Medulla oblongata (tissue), 1 donor: ENCODE results near the gene UGT1A7.

Experiments
- DNase-seq: peaks from one replicate; pipeline ENCODE4 v3.0.0-alpha.2; 2015; ENCODE audit errors: extremely low spot score

Gene UGT1A7

GRCh38 chr2:233760043-233760442 is 78.3 kb downstream of the UGT1A7 start, which contains the start of gene UGT1A1:
Gene UGT1A1 (plus strand): TSS chr2:233760270. CDS start chr2:233760288, 18 bp downstream.
- DNase-seq = no peak

- DNase-seq = no peak
These were observed 79.5 kb downstream of the UGT1A7 start for GRCh38 chr2:233761040-233761769.

GRCh38 chr2:233764264-233764663 is 82.6 kb downstream of the UGT1A7 start:
- DNase-seq = no peak

GRCh38 chr2:233764761-233765160 is 83.1 kb downstream of the UGT1A7 start:
- DNase-seq = no peak

GRCh38 chr2:233766416-233766815 is 84.7 kb downstream of the UGT1A7 start:
- DNase-seq = no peak

GRCh38 chr2:233768076-233768475 is 86.4 kb downstream of the UGT1A7 start:
- no peak for DNase-seq

- no peak for DNase-seq
These were observed 87.6 kb downstream of the UGT1A7 start for GRCh38 chr2:233769260-233769659.

- DNase-seq = no peak
These were observed 90.5 kb downstream of the UGT1A7 start for GRCh38 chr2:233772153-233772552.

- DNase-seq = no peak
These were observed 90.9 kb downstream of the UGT1A7 start for GRCh38 chr2:233772583-233772982.

- DNase-seq = no peak
These were observed 92.2 kb downstream of the UGT1A7 start for GRCh38 chr2:233773854-233774253.

- no peak for DNase-seq
These were observed 93.7 kb downstream of the UGT1A7 start for GRCh38 chr2:233775414-233775813.

- no peak for DNase-seq
These were observed 96.3 kb downstream of the UGT1A7 start, which contains the start of gene MROH2A for GRCh38 chr2:233778030-233778429. Gene MROH2A (plus strand): TSS chr2:233778330. CDS start chr2:233779359, 1,029 bp downstream.

- no peak for DNase-seq
These were observed 98.0 kb downstream of the UGT1A7 start for GRCh38 chr2:233779722-233780121.

GRCh38 chr2:233780771-233781170 is 99.1 kb downstream of the UGT1A7 start:
- no peak for DNase-seq

- DNase-seq = no peak
These were observed 107.9 kb downstream of the UGT1A7 start for GRCh38 chr2:233789554-233789953.

GRCh38 chr2:233791151-233791882 is 109.6 kb downstream of the UGT1A7 start:
- DNase-seq = no peak

- DNase-seq = no peak
These were observed 110.2 kb downstream of the UGT1A7 start for GRCh38 chr2:233791883-233792329.

GRCh38 chr2:233792720-233793119 is 111.0 kb downstream of the UGT1A7 start:
- no peak for DNase-seq

- no peak for DNase-seq
These were observed 111.9 kb downstream of the UGT1A7 start for GRCh38 chr2:233793465-233794127.

GRCh38 chr2:233794128-233794658 is 112.5 kb downstream of the UGT1A7 start:
- DNase-seq = no peak

GRCh38 chr2:233795735-233796171 is 114.1 kb downstream of the UGT1A7 start:
- no peak for DNase-seq

- no peak for DNase-seq
These were observed 114.6 kb downstream of the UGT1A7 start for GRCh38 chr2:233796254-233796653.
